ENCODE measurements around the gene ADRB1. TPM values are rescaled to one million over a fixed set of nuclear protein-coding genes. Genes with fewer than 3 reads are reported as not detected.

The ADRB1 gene
- total RNA-seq, 1 donor from 2014 or later: not detected

DNA sequence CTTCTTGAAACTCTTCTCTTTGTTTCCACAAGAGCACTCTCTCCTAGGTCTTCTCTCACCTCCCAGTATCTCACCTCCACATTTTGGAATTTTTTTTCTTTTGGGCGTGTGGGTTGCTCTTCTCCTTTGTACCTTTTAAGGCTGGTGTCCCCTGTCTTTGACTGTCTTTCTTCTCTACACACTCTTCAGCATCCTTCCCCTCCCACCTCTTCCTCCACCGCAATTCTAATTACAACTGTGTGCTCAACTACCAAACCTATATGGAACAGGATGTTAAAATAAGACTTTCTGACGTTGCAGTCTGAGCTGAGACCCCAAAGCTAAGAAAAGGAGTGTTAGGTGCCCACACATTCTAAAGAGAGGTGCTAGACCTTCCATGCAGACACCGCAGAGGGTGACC is 14.0 kb upstream of the ADRB1 start:
- Mint-ChIP-seq H3K27ac (ENCODE audit: unreplicated experiment) (no peak overlapping the region), H3K9me3 (ENCODE audit: unreplicated experiment) (no peaks in the 10 kb centered on the region), H3K4me3 (ENCODE audit: unreplicated experiment) (no peak overlapping the region)

DNA sequence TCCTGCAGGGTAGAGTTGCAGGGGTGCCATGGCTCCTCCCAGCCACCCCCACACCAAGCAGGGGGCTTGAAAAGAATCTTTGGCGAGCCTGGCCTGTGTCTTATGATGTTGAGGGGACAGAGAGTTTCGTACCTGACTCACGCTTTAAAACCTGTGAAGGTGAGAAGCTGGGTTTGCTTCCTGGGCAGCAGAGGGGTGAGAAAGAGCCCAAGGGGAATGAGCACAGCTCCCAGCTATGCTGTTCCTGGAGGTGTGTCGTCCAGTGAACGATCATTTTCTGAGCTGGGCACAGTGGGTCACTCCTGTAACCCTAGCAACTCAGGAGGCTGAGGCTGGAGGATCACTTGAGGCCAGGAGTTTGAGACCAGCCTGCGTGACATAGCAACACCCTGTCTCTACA is 13.5 kb upstream of the ADRB1 start:
- DNase-seq (ENCODE audit: low spot score): no peak
- H3K27me3 Mint-ChIP-seq (ENCODE audit: unreplicated experiment): peaks cover 3% of the 10 kb centered on the region
- TF ChIP-seq, protein P1, sequence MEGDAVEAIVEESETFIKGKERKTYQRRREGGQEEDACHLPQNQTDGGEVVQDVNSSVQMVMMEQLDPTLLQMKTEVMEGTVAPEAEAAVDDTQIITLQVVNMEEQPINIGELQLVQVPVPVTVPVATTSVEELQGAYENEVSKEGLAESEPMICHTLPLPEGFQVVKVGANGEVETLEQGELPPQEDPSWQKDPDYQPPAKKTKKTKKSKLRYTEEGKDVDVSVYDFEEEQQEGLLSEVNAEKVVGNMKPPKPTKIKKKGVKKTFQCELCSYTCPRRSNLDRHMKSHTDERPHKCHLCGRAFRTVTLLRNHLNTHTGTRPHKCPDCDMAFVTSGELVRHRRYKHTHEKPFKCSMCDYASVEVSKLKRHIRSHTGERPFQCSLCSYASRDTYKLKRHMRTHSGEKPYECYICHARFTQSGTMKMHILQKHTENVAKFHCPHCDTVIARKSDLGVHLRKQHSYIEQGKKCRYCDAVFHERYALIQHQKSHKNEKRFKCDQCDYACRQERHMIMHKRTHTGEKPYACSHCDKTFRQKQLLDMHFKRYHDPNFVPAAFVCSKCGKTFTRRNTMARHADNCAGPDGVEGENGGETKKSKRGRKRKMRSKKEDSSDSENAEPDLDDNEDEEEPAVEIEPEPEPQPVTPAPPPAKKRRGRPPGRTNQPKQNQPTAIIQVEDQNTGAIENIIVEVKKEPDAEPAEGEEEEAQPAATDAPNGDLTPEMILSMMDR (IDR thresholded peaks at IDR 0.05; ENCODE audit: unreplicated experiment): no peak
- peaks cover 3% of the 10 kb centered on the region for H3K4me1 Mint-ChIP-seq (ENCODE audit: unreplicated experiment)
- H3K9me3 Mint-ChIP-seq (ENCODE audit: unreplicated experiment): no peaks in the 10 kb centered on the region
- no peak overlapping the region for H3K27ac Mint-ChIP-seq (ENCODE audit: unreplicated experiment)
- H3K36me3 Mint-ChIP-seq (ENCODE audit: low read depth, unreplicated experiment): no peaks in the 10 kb centered on the region
- H3K4me3 Mint-ChIP-seq (ENCODE audit: unreplicated experiment): no peak overlapping the region

More for the DNA sequence above, 14.0 kb upstream of the ADRB1 start:
- H3K36me3 Mint-ChIP-seq (ENCODE audit: low read depth, unreplicated experiment): no peaks in the 10 kb centered on the region
- H3K27me3 Mint-ChIP-seq (ENCODE audit: unreplicated experiment): peaks cover 3% of the 10 kb centered on the region
- no peak for DNase-seq (ENCODE audit: low spot score)
- TF ChIP-seq, protein P1 (IDR thresholded peaks at IDR 0.05; ENCODE audit: unreplicated experiment): no peak
- H3K4me1 Mint-ChIP-seq (ENCODE audit: unreplicated experiment): peaks cover 3% of the 10 kb centered on the region

DNA sequence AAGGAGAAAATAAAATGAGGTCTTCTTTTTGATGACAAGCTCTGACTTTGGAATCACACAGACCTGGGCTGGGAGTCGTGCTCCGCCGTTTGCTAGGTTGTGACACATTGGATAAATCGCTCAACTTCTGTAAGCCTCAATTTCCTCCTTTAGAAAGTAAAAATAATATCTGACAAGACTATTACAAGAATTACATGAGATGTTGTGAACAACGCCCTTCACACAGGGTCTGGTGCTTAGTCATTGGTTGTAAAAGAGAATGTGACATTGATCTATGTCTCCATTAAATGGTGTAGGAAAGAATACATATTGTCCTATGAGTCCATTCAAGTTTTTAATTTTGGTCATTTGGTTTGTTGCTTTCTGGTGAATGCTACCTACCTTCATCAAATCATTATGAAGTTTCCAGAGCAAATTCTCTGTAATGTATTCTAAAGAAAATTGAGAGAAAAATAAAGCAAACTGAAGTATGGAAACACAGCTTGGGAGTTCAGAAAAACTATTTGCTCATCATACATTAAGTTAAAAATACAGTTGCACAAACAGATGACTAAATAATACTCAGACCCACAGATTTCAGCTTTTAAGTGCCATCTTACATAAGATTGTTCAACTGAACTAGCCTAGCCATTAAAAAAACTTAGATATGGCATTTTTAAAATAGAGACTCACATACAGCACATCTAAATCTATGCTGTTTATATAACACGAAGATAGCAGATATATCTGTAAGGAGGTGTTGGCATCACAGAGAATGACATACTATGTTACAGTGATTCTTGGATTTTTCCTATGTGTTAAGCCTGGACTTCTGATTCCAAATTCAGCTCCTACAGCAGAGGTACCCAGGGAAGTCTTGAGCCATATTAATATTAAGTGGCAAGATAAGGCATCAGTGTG is 12.3 kb upstream of the ADRB1 start:
- DNase-seq (ENCODE audit: low spot score): no peak
- TF ChIP-seq, protein P1 (IDR thresholded peaks at IDR 0.05; ENCODE audit: unreplicated experiment): no peak
- Mint-ChIP-seq H3K9me3 (ENCODE audit: unreplicated experiment) (no peaks in the 10 kb centered on the region), H3K36me3 (ENCODE audit: low read depth, unreplicated experiment) (no peaks in the 10 kb centered on the region), H3K27me3 (ENCODE audit: unreplicated experiment) (no peaks in the 10 kb centered on the region), H3K27ac (ENCODE audit: unreplicated experiment) (no peak overlapping the region), H3K4me3 (ENCODE audit: unreplicated experiment) (no peak overlapping the region), H3K4me1 (ENCODE audit: unreplicated experiment) (peaks cover 3% of the 10 kb centered on the region)

DNA sequence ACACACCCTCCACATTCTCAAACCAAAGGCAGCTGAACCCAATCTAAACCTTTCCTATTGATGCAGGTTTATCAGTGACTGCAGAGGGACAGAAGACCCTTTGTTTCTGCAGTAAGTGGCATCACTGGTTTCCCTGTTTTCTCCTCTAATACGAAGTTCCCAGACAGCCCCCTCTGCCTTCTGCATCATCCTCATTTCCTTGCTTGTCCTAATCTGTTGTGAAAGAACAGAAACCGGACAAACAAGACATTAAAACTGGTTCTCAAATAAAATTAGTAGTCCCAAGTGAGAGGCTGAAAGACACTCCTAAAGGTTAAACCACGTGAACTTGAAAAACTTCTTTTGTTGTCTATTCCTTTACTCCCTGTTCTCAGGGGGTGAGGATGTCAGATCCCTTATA is 10.1 kb upstream of the ADRB1 start:
- H3K4me1 Mint-ChIP-seq (ENCODE audit: unreplicated experiment): peaks cover 3% of the 10 kb centered on the region
- no peaks in the 10 kb centered on the region for H3K9me3 Mint-ChIP-seq (ENCODE audit: unreplicated experiment)
- TF ChIP-seq, protein P1 (IDR thresholded peaks at IDR 0.05; ENCODE audit: unreplicated experiment): no peak
- no peak overlapping the region for H3K4me3 Mint-ChIP-seq (ENCODE audit: unreplicated experiment)
- no peak overlapping the region for H3K27ac Mint-ChIP-seq (ENCODE audit: unreplicated experiment)
- no peak for DNase-seq (ENCODE audit: low spot score)
- H3K27me3 Mint-ChIP-seq (ENCODE audit: unreplicated experiment): no peaks in the 10 kb centered on the region
- H3K36me3 Mint-ChIP-seq (ENCODE audit: low read depth, unreplicated experiment): no peaks in the 10 kb centered on the region
